ENCODE data around the gene ARSB. TPM values are rescaled to one million over a fixed set of nuclear protein-coding genes. Genes with fewer than 3 reads are reported as not detected.
A peak's percentile ranks its signal among the peaks of the same experiment; 100 is the strongest.

Gene ARSB
- total and polyA plus RNA-seq, 2 experiments from 2014 or later = 30.1 to 43.7 TPM

DNA sequence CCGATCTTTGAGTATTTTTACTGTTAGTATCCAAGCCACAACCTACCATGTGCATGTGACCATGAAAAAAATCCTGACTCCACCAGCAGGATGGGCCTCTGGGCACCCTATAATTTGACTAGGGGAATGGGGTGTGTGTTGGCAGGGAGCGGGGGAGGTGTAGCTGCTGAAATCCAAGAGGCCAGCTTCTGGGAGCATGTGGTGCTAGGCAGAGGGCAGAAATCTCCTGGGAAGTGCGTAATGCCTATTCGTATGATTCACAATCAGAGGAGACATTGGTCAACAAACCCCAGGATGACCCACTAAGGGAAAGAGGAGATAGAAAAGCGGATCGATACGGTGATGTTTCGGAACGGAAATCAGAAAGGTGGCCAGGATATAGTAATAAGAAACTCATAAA is 149.9 kb downstream of the ARSB start:
- Histone ChIP-seq H4K20me1 (ENCODE audit: insufficient read depth) (no peaks in the 10 kb centered on the region), H3K9me3 (ENCODE audit: low read depth) (no peaks in the 10 kb centered on the region), H3K27ac (no peak overlapping the region), H3K27me3 (replicated peaks; ENCODE audit: insufficient read depth) (no peaks in the 10 kb centered on the region), H3K4me3 (no peak overlapping the region), H3K9me2 (ENCODE audit: insufficient read depth) (no peaks in the 10 kb centered on the region), H3F3A (ENCODE audit: insufficient read depth) (no peaks in the 10 kb centered on the region), H3K79me2 (ENCODE audit: insufficient read depth) (no peaks in the 10 kb centered on the region), H3K9ac (no peak overlapping the region), H3K36me3 (ENCODE audit: low read depth) (no peaks in the 10 kb centered on the region), H2AFZ (no peak overlapping the region), H3K4me2 (ENCODE audit: unreplicated experiment) (no peak overlapping the region), H3K4me1 (ENCODE audit: insufficient read depth) (no peaks in the 10 kb centered on the region)
- WGBS, 2 experiments (ENCODE audit: low coverage in 1 of 2, low lambda C conversion rate in 2 of 2, missing lambda C conversion rate in 2 of 2) = 92 to 94% methylated on average over 9 of the region's 9 CpGs
- no peak for DNase-seq
- TF ChIP-seq EZH2phosphoT487 (IDR thresholded peaks at IDR 0.05; ENCODE audit: insufficient read depth, low read depth) (no peak), EZH2 (IDR thresholded peaks at IDR 0.05; ENCODE audit: insufficient read depth, poor library complexity, severe bottlenecking) (no peak)
- in situ Hi-C loops (cut with MboI) = no loop called here

DNA sequence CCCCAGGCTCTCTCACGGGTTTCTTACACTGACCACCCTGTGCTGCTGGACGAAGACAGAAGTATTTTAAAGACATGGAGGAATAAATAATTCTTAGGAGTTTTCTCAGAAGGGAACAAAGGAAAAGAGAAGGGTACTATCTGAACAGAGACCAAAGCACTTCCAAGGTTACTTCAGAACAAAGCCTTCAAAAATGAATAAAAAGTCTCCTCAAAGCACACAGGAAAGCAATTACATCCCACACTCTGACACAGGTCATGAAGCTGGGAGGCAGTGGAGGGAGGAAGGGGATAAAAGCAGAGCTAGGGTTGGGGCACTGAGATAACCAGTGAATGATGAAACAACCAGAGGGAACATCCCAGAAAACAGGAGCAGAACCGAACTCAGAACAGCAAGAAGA is 151.8 kb downstream of the ARSB start:
- Histone ChIP-seq H3K36me3 (ENCODE audit: low read depth) (no peaks in the 10 kb centered on the region), H4K20me1 (ENCODE audit: insufficient read depth) (no peaks in the 10 kb centered on the region), H3K9me3 (ENCODE audit: low read depth) (no peaks in the 10 kb centered on the region), H3K4me2 (ENCODE audit: unreplicated experiment) (no peak overlapping the region), H3K27me3 (replicated peaks; ENCODE audit: insufficient read depth) (no peaks in the 10 kb centered on the region), H3K9me2 (ENCODE audit: insufficient read depth) (no peaks in the 10 kb centered on the region), H3K79me2 (ENCODE audit: insufficient read depth) (no peaks in the 10 kb centered on the region), H3K4me3 (no peak overlapping the region), H3K9ac (no peak overlapping the region), H3K4me1 (ENCODE audit: insufficient read depth) (peaks cover 8% of the 10 kb centered on the region), H2AFZ (no peak overlapping the region), H3F3A (ENCODE audit: insufficient read depth) (no peaks in the 10 kb centered on the region), H3K27ac (no peak overlapping the region)
- in situ Hi-C loops (cut with MboI) = no loop called here
- TF ChIP-seq EZH2 (IDR thresholded peaks at IDR 0.05; ENCODE audit: insufficient read depth, poor library complexity, severe bottlenecking) (no peak), EZH2phosphoT487 (IDR thresholded peaks at IDR 0.05; ENCODE audit: insufficient read depth, low read depth) (no peak)
- 70 to 84% methylated on average over 3 of the region's 3 CpGs for WGBS, 2 experiments (ENCODE audit: low coverage in 1 of 2, low lambda C conversion rate in 2 of 2, missing lambda C conversion rate in 2 of 2)
- DNase-seq = no peak

- Histone ChIP-seq H3K27me3 (replicated peaks; ENCODE audit: insufficient read depth) (no peaks in the 10 kb centered on the region), H3F3A (ENCODE audit: insufficient read depth) (no peaks in the 10 kb centered on the region), H3K36me3 (ENCODE audit: low read depth) (no peaks in the 10 kb centered on the region), H3K79me2 (ENCODE audit: insufficient read depth) (no peaks in the 10 kb centered on the region), H3K9ac (no peak overlapping the region), H3K27ac (no peak overlapping the region), H3K9me2 (ENCODE audit: insufficient read depth) (no peaks in the 10 kb centered on the region), H2AFZ (peak overlapping the region; percentile 35), H3K4me3 (no peak overlapping the region), H4K20me1 (ENCODE audit: insufficient read depth) (no peaks in the 10 kb centered on the region), H3K9me3 (ENCODE audit: low read depth) (no peaks in the 10 kb centered on the region), H3K4me2 (ENCODE audit: unreplicated experiment) (no peak overlapping the region), H3K4me1 (ENCODE audit: insufficient read depth) (peaks cover 8% of the 10 kb centered on the region)
- in situ Hi-C loops (cut with MboI) = no loop called here
- no peak for DNase-seq
- 41 to 45% methylated on average over 8 of the region's 8 CpGs for WGBS, 2 experiments (ENCODE audit: low coverage in 1 of 2, low lambda C conversion rate in 2 of 2, missing lambda C conversion rate in 2 of 2)
- TF ChIP-seq EZH2phosphoT487 (IDR thresholded peaks at IDR 0.05; ENCODE audit: insufficient read depth, low read depth) (no peak), EZH2 (IDR thresholded peaks at IDR 0.05; ENCODE audit: insufficient read depth, poor library complexity, severe bottlenecking) (no peak)
Observed at GRCh38 chr5:78830528-78831046, 154.5 kb downstream of the ARSB start.

GRCh38 chr5:78829811-78830527 is 155.1 kb downstream of the ARSB start:
- Histone ChIP-seq H3K79me2 (ENCODE audit: insufficient read depth) (no peaks in the 10 kb centered on the region), H2AFZ (peak overlapping the region; percentile 35), H3K9ac (no peak overlapping the region), H3F3A (ENCODE audit: insufficient read depth) (no peaks in the 10 kb centered on the region), H3K36me3 (ENCODE audit: low read depth) (no peaks in the 10 kb centered on the region), H3K27me3 (replicated peaks; ENCODE audit: insufficient read depth) (no peaks in the 10 kb centered on the region), H3K4me3 (no peak overlapping the region), H3K27ac (no peak overlapping the region), H3K9me3 (ENCODE audit: low read depth) (no peaks in the 10 kb centered on the region), H3K4me2 (ENCODE audit: unreplicated experiment) (no peak overlapping the region), H3K4me1 (ENCODE audit: insufficient read depth) (peaks cover 11% of the 10 kb centered on the region), H3K9me2 (ENCODE audit: insufficient read depth) (no peaks in the 10 kb centered on the region), H4K20me1 (ENCODE audit: insufficient read depth) (no peaks in the 10 kb centered on the region)
- 20 to 27% methylated on average over 6 of the region's 6 CpGs for WGBS, 2 experiments (ENCODE audit: low coverage in 1 of 2, low lambda C conversion rate in 2 of 2, missing lambda C conversion rate in 2 of 2)
- no peak for DNase-seq
- TF ChIP-seq EZH2 (IDR thresholded peaks at IDR 0.05; ENCODE audit: insufficient read depth, poor library complexity, severe bottlenecking) (no peak), EZH2phosphoT487 (IDR thresholded peaks at IDR 0.05; ENCODE audit: insufficient read depth, low read depth) (no peak)
- in situ Hi-C loops (cut with MboI) = no loop called here
